Measurements from ENCODE around the gene PPIL1.

The PPIL1 gene

GRCh38 chr6:36888654-36889481, 14.3 kb upstream of the PPIL1 start:
- DNase-seq (ENCODE audit: low spot score): peak; percentile 74

- DNase-seq (ENCODE audit: low spot score): no peak
Measured at GRCh38 chr6:36888115-36888643, 13.6 kb upstream of the PPIL1 start.

GRCh38 chr6:36886950-36887618, 12.5 kb upstream of the PPIL1 start:
- DNase-seq (ENCODE audit: low spot score): peak; percentile 49

- DNase-seq (ENCODE audit: low spot score): peak; percentile 98
Measured at GRCh38 chr6:36885461-36886401, 11.1 kb upstream of the PPIL1 start, which contains the start of gene C6orf89. Gene C6orf89, plus strand, starts transcription at chr6:36885952. Its CDS starts 13,493 bp downstream, at chr6:36899445.

- no peak for DNase-seq (ENCODE audit: low spot score)
Measured at GRCh38 chr6:36884610-36885009, 10.0 kb upstream of the PPIL1 start.

GRCh38 chr6:36875250-36875633, 639 bp upstream of the PPIL1 start:
- DNase-seq (ENCODE audit: low spot score): no peak

- DNase-seq (ENCODE audit: low spot score): peak; percentile 38
Measured at GRCh38 chr6:36873612-36874442, 776 bp downstream of the PPIL1 start.

GRCh38 chr6:36873115-36873514, 1.5 kb downstream of the PPIL1 start:
- DNase-seq (ENCODE audit: low spot score): no peak

GRCh38 chr6:36871686-36872085, 2.9 kb downstream of the PPIL1 start:
- no peak for DNase-seq (ENCODE audit: low spot score)

GRCh38 chr6:36867471-36868224, 7.0 kb downstream of the PPIL1 start:
- no peak for DNase-seq (ENCODE audit: low spot score)

- DNase-seq (ENCODE audit: low spot score): no peak
Measured at GRCh38 chr6:36865835-36866234, 8.8 kb downstream of the PPIL1 start.

- DNase-seq (ENCODE audit: low spot score): no peak
Measured at GRCh38 chr6:36863670-36864540, 10.7 kb downstream of the PPIL1 start.

GRCh38 chr6:36862848-36863382, 11.7 kb downstream of the PPIL1 start:
- DNase-seq (ENCODE audit: low spot score): peak; percentile 16

- peak; percentile 59 for DNase-seq (ENCODE audit: low spot score)
Measured at GRCh38 chr6:36862164-36862847, 12.3 kb downstream of the PPIL1 start.

GRCh38 chr6:36860126-36860525, 14.5 kb downstream of the PPIL1 start:
- no peak for DNase-seq (ENCODE audit: low spot score)

GRCh38 chr6:36858407-36858981, 16.1 kb downstream of the PPIL1 start:
- DNase-seq (ENCODE audit: low spot score): no peak

- no peak for DNase-seq (ENCODE audit: low spot score)
Measured at GRCh38 chr6:36857325-36857724, 17.3 kb downstream of the PPIL1 start.

- no peak for DNase-seq (ENCODE audit: low spot score)
Measured at GRCh38 chr6:36856277-36856676, 18.3 kb downstream of the PPIL1 start.

Measured in hematopoietic multipotent progenitor cell treated with erythropoietin and hydrocortisone succinate and interleukin-3 and kit ligand, for 17 days (in vitro differentiated cells).